ENCODE measurements around the gene MYRIP.

The MYRIP gene

DNA sequence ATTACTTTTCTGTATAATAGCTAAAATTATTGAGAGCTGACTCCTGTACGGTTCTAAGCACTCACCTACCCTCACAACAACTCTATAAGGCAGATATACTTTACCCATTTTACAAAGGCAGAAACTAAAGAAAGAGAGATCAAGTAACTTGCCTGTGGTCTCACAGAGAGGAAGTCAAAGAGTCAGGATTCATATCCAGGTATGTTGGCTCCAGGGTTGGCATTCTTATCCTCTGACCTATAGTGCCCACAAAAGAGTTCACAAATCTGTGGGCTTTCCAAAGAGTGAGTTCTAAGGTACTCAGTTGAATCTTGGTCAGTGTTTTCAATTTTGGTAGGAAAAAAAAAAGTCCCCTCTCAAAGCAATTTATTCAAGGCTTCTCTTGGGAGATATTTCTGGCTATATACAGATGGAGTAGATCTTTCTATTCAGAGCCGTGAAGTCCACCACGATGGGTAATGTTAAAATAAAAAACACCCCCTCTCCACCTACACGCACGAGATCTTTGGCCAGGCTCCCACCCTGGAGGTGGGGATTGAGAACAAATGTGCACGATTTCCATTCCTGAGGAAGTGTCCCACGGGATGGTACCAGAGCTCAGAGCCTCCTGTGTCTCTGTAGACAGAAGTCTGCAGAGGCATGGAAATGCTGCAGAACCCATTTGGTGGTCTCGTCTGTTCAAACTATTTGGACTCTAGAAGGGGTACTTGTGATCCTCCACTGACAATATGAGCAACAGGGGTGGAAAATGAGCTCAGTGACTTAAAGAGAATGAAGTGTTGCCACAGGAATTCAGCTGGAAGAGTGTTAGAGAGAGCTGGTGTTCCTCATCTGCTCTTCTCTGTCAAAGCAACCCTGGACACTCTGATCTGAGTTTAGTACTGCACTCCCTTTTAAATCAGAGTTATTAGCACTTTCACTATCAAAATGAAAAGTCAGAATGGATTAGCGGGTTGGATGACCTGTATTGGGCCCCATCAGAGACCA lies 288.0 kb downstream of the MYRIP start:
- POLR2A ChIA-PET, result no interaction called here

DNA sequence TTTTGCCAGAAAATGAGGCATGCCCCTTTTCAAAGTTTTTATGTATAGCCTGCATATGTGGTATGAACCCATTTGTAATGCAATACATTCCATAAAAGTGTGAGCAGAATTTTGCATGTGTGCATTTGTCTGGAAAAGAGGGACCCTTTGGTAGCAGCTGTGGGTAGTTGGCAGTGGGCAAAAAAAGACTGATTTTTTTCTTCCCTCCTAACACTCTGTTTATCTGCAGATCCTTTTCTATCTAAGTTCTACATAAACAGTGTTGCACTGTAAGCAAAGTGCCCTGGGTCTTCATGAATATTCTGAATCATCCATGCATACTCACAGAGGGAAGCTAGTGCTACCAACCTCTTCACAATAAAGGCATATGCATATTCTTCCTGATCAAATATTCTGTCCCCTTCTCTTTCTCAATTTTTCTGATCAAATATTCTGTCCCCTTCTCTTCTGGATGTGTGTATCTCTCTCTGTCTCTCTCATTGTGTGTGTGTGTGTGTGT lies 288.9 kb downstream of the MYRIP start:
- ChIA-PET POLR2A (no interaction called here), CTCF (no interaction called here)
- no peak for DNase-seq (ENCODE audit: extremely low spot score)
- TF ChIP-seq, protein P1, sequence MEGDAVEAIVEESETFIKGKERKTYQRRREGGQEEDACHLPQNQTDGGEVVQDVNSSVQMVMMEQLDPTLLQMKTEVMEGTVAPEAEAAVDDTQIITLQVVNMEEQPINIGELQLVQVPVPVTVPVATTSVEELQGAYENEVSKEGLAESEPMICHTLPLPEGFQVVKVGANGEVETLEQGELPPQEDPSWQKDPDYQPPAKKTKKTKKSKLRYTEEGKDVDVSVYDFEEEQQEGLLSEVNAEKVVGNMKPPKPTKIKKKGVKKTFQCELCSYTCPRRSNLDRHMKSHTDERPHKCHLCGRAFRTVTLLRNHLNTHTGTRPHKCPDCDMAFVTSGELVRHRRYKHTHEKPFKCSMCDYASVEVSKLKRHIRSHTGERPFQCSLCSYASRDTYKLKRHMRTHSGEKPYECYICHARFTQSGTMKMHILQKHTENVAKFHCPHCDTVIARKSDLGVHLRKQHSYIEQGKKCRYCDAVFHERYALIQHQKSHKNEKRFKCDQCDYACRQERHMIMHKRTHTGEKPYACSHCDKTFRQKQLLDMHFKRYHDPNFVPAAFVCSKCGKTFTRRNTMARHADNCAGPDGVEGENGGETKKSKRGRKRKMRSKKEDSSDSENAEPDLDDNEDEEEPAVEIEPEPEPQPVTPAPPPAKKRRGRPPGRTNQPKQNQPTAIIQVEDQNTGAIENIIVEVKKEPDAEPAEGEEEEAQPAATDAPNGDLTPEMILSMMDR (IDR thresholded peaks at IDR 0.05; ENCODE audit: control extremely low read depth, extremely low read depth, low read depth, missing control alignments), result no peak

More for the DNA sequence above, 288.0 kb downstream of the MYRIP start:
- CTCF ChIA-PET, result no interaction called here
- no peak for DNase-seq (ENCODE audit: extremely low spot score)
- TF ChIP-seq, protein P1 (IDR thresholded peaks at IDR 0.05; ENCODE audit: control extremely low read depth, extremely low read depth, low read depth, missing control alignments), result no peak

DNA sequence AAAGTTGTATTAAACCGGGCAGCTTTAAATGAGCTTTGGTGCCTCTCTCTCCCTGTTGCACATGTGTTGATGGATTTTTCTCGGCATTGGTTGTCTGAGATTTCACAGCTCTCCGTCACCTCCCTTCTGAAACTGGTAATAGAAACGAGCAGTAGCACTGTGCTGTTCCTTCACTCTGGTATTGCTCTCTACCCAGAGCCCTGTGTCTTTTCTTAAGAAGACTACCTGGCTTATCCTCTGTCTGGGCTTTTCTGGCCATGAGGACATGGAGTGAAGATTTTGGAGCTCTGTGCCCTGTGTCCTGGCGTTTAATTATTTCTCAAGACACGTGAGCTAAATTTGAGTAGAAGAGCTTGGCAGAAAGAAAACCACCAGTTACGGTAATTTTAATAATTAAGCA lies 290.5 kb downstream of the MYRIP start:
- TF ChIP-seq, protein P1 (IDR thresholded peaks at IDR 0.05; ENCODE audit: control extremely low read depth, extremely low read depth, low read depth, missing control alignments), result no peak
- no peak for DNase-seq (ENCODE audit: extremely low spot score)
- ChIA-PET CTCF (no interaction called here), POLR2A (no interaction called here)

DNA sequence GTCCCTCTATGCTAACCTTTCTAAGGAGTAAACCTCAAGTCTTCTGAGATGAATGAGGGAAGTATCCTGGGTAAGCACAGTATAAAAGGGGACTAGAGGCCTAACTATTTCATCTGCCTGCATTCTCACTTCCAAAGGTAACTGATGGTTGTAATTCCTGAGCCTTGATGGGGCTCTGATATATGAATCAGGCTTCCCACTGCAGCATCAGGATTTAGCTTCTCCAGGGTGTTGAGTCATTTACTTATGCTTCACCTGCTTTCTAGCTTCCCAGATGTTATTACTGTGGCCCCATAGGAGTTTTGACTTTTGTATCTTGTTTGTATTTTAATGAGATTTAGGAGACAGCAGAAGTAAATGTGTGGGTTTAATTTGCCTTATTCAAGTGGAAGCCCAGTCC lies 292.8 kb downstream of the MYRIP start:
- TF ChIP-seq, protein P1 (IDR thresholded peaks at IDR 0.05; ENCODE audit: control extremely low read depth, extremely low read depth, low read depth, missing control alignments), result no peak
- DNase-seq (ENCODE audit: extremely low spot score), result no peak
- POLR2A ChIA-PET, result no interaction called here
- CTCF ChIA-PET, result no interaction called here

DNA sequence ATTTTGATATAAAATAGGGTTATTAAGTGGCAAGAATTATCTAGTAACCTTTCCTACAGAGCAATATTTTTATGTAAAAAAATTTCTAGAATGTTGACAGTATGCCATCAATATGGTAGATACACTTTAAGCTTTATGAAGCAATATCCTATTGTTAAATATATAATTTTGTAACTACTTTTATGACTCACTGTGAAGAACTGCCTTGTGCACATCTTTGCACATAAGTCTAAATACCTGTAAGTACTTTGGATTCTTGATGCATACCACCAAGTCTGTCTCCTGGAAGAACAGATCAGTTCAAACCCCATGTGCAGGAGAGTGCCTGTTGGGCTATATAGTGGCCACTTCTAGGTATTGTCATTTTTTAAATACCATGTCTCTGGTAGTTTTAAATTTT lies 294.4 kb downstream of the MYRIP start:
- no peak for DNase-seq (ENCODE audit: extremely low spot score)
- TF ChIP-seq, protein P1 (IDR thresholded peaks at IDR 0.05; ENCODE audit: control extremely low read depth, extremely low read depth, low read depth, missing control alignments), result no peak
- ChIA-PET CTCF (no interaction called here), POLR2A (no interaction called here)

DNA sequence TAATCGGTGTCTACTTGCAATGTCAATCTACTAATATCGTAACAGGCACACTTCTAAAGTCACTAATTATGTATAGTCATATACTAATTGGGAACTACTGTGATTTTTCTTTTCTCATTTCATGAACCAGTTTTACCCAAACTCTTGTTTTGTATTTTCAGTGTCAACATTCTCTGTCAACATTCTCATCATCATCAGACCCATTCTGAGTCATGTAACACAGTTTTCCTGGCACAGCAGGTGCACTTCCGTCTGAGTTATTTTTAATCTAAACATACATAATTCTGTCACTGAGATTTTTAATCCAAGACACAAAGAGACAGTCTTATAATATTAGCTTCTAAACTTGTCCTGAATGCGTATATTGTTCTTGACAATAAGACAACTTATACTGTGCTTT lies 295.0 kb downstream of the MYRIP start:
- ChIA-PET POLR2A (no interaction called here), CTCF (no interaction called here)
- no peak for DNase-seq (ENCODE audit: extremely low spot score)
- TF ChIP-seq, protein P1 (IDR thresholded peaks at IDR 0.05; ENCODE audit: control extremely low read depth, extremely low read depth, low read depth, missing control alignments), result no peak

Data from GM10248 (cell line).